Kidney epithelial cell (primary cell): Measurements from ENCODE around the gene CARM1. TPM values are rescaled to one million over a fixed set of nuclear protein-coding genes. Genes with fewer than 3 reads are reported as not detected.
A peak's percentile ranks its signal among the peaks of the same experiment; 100 is the strongest.

Experiments
- DNase-seq: peaks from one replicate; pipeline ENCODE4 v3.0.0-alpha.2; 2010; ENCODE audit warnings: low read depth
- H3K27me3 ChIP-seq: 2 replicates; pipeline ENCODE4 v1.6.0; 2011; ENCODE audit warnings: low read length; ENCODE audit not compliant: control insufficient read depth, insufficient read depth
- H3K36me3 ChIP-seq: 2 replicates; pipeline ENCODE4 v1.5.1; 2011; ENCODE audit warnings: low read length; ENCODE audit not compliant: control insufficient read depth, insufficient read depth
- H3K4me3 ChIP-seq: 2 replicates; pipeline ENCODE4 v1.5.1; 2011; ENCODE audit warnings: low read depth, mild to moderate bottlenecking, control low read depth, low read length
- CTCF ChIP-seq: IDR thresholded peaks from 2 replicates; pipeline ENCODE4 v1.5.1; 2011; ENCODE audit warnings: mild to moderate bottlenecking, moderate library complexity, low read length, control low read depth, inconsistent platforms; ENCODE audit not compliant: insufficient read depth, poor library complexity, severe bottlenecking
- total RNA-seq: library from RNA; depleted of rRNA; stranded (reverse); fragments of >200 nt; gene quantifications from 2 replicates; pipeline ENCODE4 v1.2.3, GENCODE V29; 2015

The CARM1 gene
- total RNA-seq, 1 donor from 2014 or later: 36.2 TPM

- no peaks in the 10 kb centered on the region for H3K27me3 ChIP-seq
- no peak overlapping the region for H3K4me3 ChIP-seq
- TF ChIP-seq CTCF: no peak
- peaks cover under 1% of the 10 kb centered on the region for H3K36me3 ChIP-seq
- DNase-seq: no peak
Observed at GRCh38 chr19:10887616-10888367, 16.4 kb downstream of the CARM1 start.

GRCh38 chr19:10888421-10888866 lies 17.1 kb downstream of the CARM1 start:
- no peak for TF ChIP-seq CTCF
- Histone ChIP-seq H3K27me3 (no peaks in the 10 kb centered on the region), H3K36me3 (no peaks in the 10 kb centered on the region), H3K4me3 (no peak overlapping the region)
- no peak for DNase-seq

- H3K36me3 ChIP-seq: no peaks in the 10 kb centered on the region
- no peak for TF ChIP-seq CTCF
- H3K4me3 ChIP-seq: no peak overlapping the region
- H3K27me3 ChIP-seq: no peaks in the 10 kb centered on the region
- no peak for DNase-seq
Observed at GRCh38 chr19:10889880-10890279, 18.5 kb downstream of the CARM1 start.

- Histone ChIP-seq H3K4me3 (no peak overlapping the region), H3K36me3 (no peaks in the 10 kb centered on the region), H3K27me3 (no peaks in the 10 kb centered on the region)
- peak; percentile 37 for DNase-seq
- no peak for TF ChIP-seq CTCF
Observed at GRCh38 chr19:10891405-10892086, 20.2 kb downstream of the CARM1 start.

GRCh38 chr19:10892256-10892655 lies 20.9 kb downstream of the CARM1 start:
- Histone ChIP-seq H3K36me3 (no peaks in the 10 kb centered on the region), H3K27me3 (no peaks in the 10 kb centered on the region), H3K4me3 (no peak overlapping the region)
- no peak for DNase-seq
- TF ChIP-seq CTCF: no peak
